GM19099 (cell line): ENCODE results near the gene RHOJ.

Source experiments
- POLR2A ChIP-seq: IDR thresholded peaks from 3 replicates; pipeline ENCODE4 v1.6.1; 2011; ENCODE audit warnings: low read depth; ENCODE audit not compliant: insufficient read length; ENCODE audit errors: extremely low read depth

Gene RHOJ

GRCh38 chr14:63200035-63200740 lies 4.1 kb upstream of the RHOJ start:
- no peak for TF ChIP-seq POLR2A

- no peak for TF ChIP-seq POLR2A
These were observed 3.5 kb upstream of the RHOJ start for GRCh38 chr14:63200767-63201166.

GRCh38 chr14:63203015-63203414 lies 1.2 kb upstream of the RHOJ start:
- TF ChIP-seq POLR2A, result no peak

- TF ChIP-seq POLR2A, result no peak
These were observed 431 bp upstream of the RHOJ start for GRCh38 chr14:63203618-63204406.

GRCh38 chr14:63205044-63205575 lies 867 bp downstream of the RHOJ start:
- no peak for TF ChIP-seq POLR2A

- no peak for TF ChIP-seq POLR2A
These were observed 1.6 kb downstream of the RHOJ start for GRCh38 chr14:63205866-63206265.

GRCh38 chr14:63209160-63209559 lies 4.9 kb downstream of the RHOJ start:
- TF ChIP-seq POLR2A, result no peak

GRCh38 chr14:63210812-63211211 lies 6.6 kb downstream of the RHOJ start:
- no peak for TF ChIP-seq POLR2A

- no peak for TF ChIP-seq POLR2A
These were observed 8.0 kb downstream of the RHOJ start for GRCh38 chr14:63212209-63212608.

- TF ChIP-seq POLR2A, result no peak
These were observed 8.7 kb downstream of the RHOJ start for GRCh38 chr14:63212776-63213500.

GRCh38 chr14:63214417-63215196 lies 10.4 kb downstream of the RHOJ start:
- no peak for TF ChIP-seq POLR2A

GRCh38 chr14:63220526-63220925 lies 16.3 kb downstream of the RHOJ start:
- TF ChIP-seq POLR2A, result no peak

- no peak for TF ChIP-seq POLR2A
These were observed 19.4 kb downstream of the RHOJ start for GRCh38 chr14:63223596-63223995.

- no peak for TF ChIP-seq POLR2A
These were observed 20.0 kb downstream of the RHOJ start for GRCh38 chr14:63224196-63224595.

GRCh38 chr14:63228217-63228616 lies 24.0 kb downstream of the RHOJ start:
- TF ChIP-seq POLR2A, result no peak
